A549 (cell line): Measurements from ENCODE around the gene MTFP1. TPM values are rescaled to one million over a fixed set of nuclear protein-coding genes. Genes with fewer than 3 reads are reported as not detected.

Experiments used
- ATAC-seq, 2 experiments: fragments of 200-7000 bp in 1 of 2; fragments of >200 bp in 1 of 2; cut with Nextera tagmentation in 1 of 2; cut with Tn5 transposase in 1 of 2; 3 replicates each; pipeline versions ENCODE4 v1.8.0 to v1.9.1; 2018 to 2020; ENCODE audit warnings: mild to moderate bottlenecking in 1 of 2, moderate library complexity in 1 of 2
- CTCF ChIA-PET: fragments of 300-600 bp; sonication (Branson Sonifier 250); formaldehyde crosslinking; extraction: SDS; loops from one replicate; lab custom pipeline; 2021; ENCODE audit warnings: antibody characterized with exemption, inconsistent platforms; lab: Yijun Ruan, JAX
- POLR2A ChIA-PET: fragments of 350-600 bp; formaldehyde crosslinking; extraction: SDS; loops from one replicate; lab custom pipeline; 2021; ENCODE audit warnings: antibody characterized with exemption, inconsistent platforms; lab: Yijun Ruan, JAX
- DNase-seq, 2 experiments: peaks; one replicate each; pipeline versions ENCODE4 v3.0.0 to v3.0.0-alpha.2; 2011 to 2016; ENCODE audit warnings: low read depth in 1 of 2, low spot score in 1 of 2
- FAIRE-seq: peaks from 2 replicates; lab custom pipeline; 2011; peaks lifted over from hg19 to GRCh38; lab: Jason Lieb, UNC
- H3K27ac ChIP-seq, 2 experiments: fragments of >200 bp; sonication (Bioruptor Twin); formaldehyde crosslinking; 3 replicates each; pipeline ENCODE4 v1.5.1; 2016 to 2017
- H3K4me1 ChIP-seq: fragments of >200 bp; sonication (Bioruptor Twin); formaldehyde crosslinking; 3 replicates; pipeline ENCODE4 v1.6.1; 2016
- H3K4me2 ChIP-seq: fragments of >200 bp; sonication (Bioruptor Twin); formaldehyde crosslinking; 3 replicates; pipeline ENCODE4 v1.6.1; 2016
- H3K4me3 ChIP-seq: fragments of >200 bp; sonication (Bioruptor Twin); formaldehyde crosslinking; 3 replicates; pipeline ENCODE4 v1.5.1; 2016
- H3K9me3 ChIP-seq: fragments of >200 bp; sonication (Bioruptor Twin); formaldehyde crosslinking; 3 replicates; pipeline ENCODE4 v1.6.1; 2016
- CBX8 ChIP-seq: fragments of 200-600 bp; sonication (generic); IDR thresholded peaks from 2 replicates; pipeline ENCODE4 v1.6.1; 2016
- EHMT2 ChIP-seq: fragments of 200-600 bp; sonication (generic); IDR thresholded peaks from 2 replicates; pipeline ENCODE4 v1.6.1; 2016; ENCODE audit warnings: antibody characterized with exemption, low read depth, mild to moderate bottlenecking, moderate library complexity
- ESRRA ChIP-seq: fragments of 150-350 bp; IDR thresholded peaks from 2 replicates; pipeline ENCODE4 v1.6.1; 2014; ENCODE audit warnings: mild to moderate bottlenecking, low read length, borderline replicate concordance
- FOSB ChIP-seq: fragments of 250-450 bp; sonication (Bioruptor Pico); IDR thresholded peaks from 2 replicates; pipeline ENCODE4 v1.5.0; 2020; ENCODE audit warnings: mild to moderate bottlenecking, moderate library complexity
- FOSL2 ChIP-seq, 2 experiments: fragments of 450-650 bp in 1 of 2; fragments of >200 bp in 1 of 2; sonication (Bioruptor Twin) in 1 of 2; formaldehyde crosslinking; IDR thresholded peaks; 2 replicates each; pipeline versions ENCODE4 v1.5.0 to v1.6.1; 2016 to 2020; ENCODE audit warnings: mild to moderate bottlenecking in 1 of 2, moderate library complexity in 1 of 2
- HEYL ChIP-seq: fragments of 250-450 bp; sonication (Bioruptor Pico); IDR thresholded peaks from 2 replicates; pipeline ENCODE4 v1.8.0; 2021; ENCODE audit warnings: mild to moderate bottlenecking, moderate library complexity
- HOXB5 ChIP-seq: fragments of 250-450 bp; sonication (Bioruptor Pico); IDR thresholded peaks from 2 replicates; pipeline ENCODE4 v1.5.0; 2020; ENCODE audit warnings: mild to moderate bottlenecking, moderate library complexity
- MAFK ChIP-seq: fragments of 450-650 bp; IDR thresholded peaks from 2 replicates; pipeline ENCODE4 v1.6.1; 2014; ENCODE audit not compliant: partially characterized antibody
- NR3C1 ChIP-seq: fragments of >200 bp; sonication (Bioruptor Twin); formaldehyde crosslinking; IDR thresholded peaks from 3 replicates; pipeline ENCODE4 v1.6.1; 2017
- PBX3 ChIP-seq: IDR thresholded peaks from 2 replicates; pipeline ENCODE4 v1.6.1; 2012
- POLR2A ChIP-seq: IDR thresholded peaks from 2 replicates; pipeline ENCODE4 v1.6.1; 2012; ENCODE audit warnings: mild to moderate bottlenecking, low read length
- SREBF2 ChIP-seq: fragments of 450-650 bp; IDR thresholded peaks from 2 replicates; pipeline ENCODE4 v1.6.1; 2014; ENCODE audit warnings: mild to moderate bottlenecking, moderate library complexity
- ZC3H11A ChIP-seq: fragments of 450-650 bp; IDR thresholded peaks from 2 replicates; pipeline ENCODE4 v1.6.1; 2014; ENCODE audit warnings: antibody characterized with exemption, mild to moderate bottlenecking
- ZFP36 ChIP-seq: fragments of 450-650 bp; IDR thresholded peaks from 2 replicates; pipeline ENCODE4 v1.6.1; 2014; ENCODE audit warnings: borderline replicate concordance; ENCODE audit not compliant: partially characterized antibody
- ZNF302 ChIP-seq: fragments of 250-450 bp; sonication (Bioruptor Pico); IDR thresholded peaks from 2 replicates; pipeline ENCODE4 v1.9.0; 2021; ENCODE audit warnings: inconsistent platforms, mild to moderate bottlenecking, moderate library complexity
- whole genome bisulfite sequencing: methylation state at CpG from one replicate; pipeline ENCODE4 v1.1.6; 2017; ENCODE audit errors: missing lambda C conversion rate; 5-methylcytosine and 5-hydroxymethylcytosine counted together
- polyA plus RNA-seq, 4 experiments: library from polyadenylated mRNA; depleted of rRNA in 3 of 4; stranded (reverse); fragments of >200 nt; fragmentation: RNase III in 1 of 4; extraction: RNeasy Plus Mini Kit Qiagen cat#74134 plus additional on column Dnase treatment in 1 of 4; gene quantifications; 2 replicates in 3 of 4; 3 replicates in 1 of 4; pipeline ENCODE4 v1.2.3, GENCODE V29; 2011 to 2017
- TF ChIP-seq, protein P1 (sequence below): fragments of >200 bp; sonication (Bioruptor Twin); formaldehyde crosslinking; IDR thresholded peaks from 3 replicates; pipeline ENCODE4 v1.6.1; 2016
- TF ChIP-seq, protein P2 (sequence below): IDR thresholded peaks from 2 replicates; pipeline ENCODE4 v1.6.1; 2012
- TF ChIP-seq, protein P3 (sequence below): fragments of 250-450 bp; sonication (Bioruptor Pico); IDR thresholded peaks from 2 replicates; pipeline ENCODE4 v1.5.0; 2021; ENCODE audit warnings: mild to moderate bottlenecking, moderate library complexity, borderline replicate concordance
- TF ChIP-seq, protein P4 (sequence below): IDR thresholded peaks from 2 replicates; pipeline ENCODE4 v1.6.1; 2012; ENCODE audit warnings: low read depth, borderline replicate concordance

The MTFP1 gene
- polyA plus RNA-seq, 2 of the 4 experiments (the other 2 are of a cell fraction) = 23.8 to 52.0 TPM

DNA sequence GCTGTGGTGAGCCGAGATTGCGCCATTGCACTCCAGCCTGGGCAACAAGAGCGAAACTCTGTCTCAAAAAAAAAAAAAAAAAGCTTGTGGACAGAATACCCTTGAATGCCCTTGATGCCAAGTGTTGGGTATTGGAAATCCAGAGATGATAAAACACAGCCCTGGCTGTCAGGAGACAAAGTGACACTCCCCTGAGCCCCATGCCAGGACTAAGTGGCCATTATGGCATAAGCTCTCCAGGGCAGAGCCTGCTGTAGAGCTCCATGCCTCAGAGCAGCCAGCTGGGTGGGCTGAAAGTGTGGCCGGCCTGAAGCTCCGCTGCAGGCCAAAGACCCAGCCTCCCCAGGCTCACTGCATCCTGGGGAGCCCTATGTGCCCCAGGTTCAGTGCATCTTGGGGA is 43.2 kb upstream of the MTFP1 start:
- POLR2A ChIA-PET = interaction anchor here (0.6 kb wide), 1 partner anchor 94 kb away, joined by 3 read pairs; no protein-coding TSS in a partner anchor
- Histone ChIP-seq H3K9me3 (no peaks in the 10 kb centered on the region), H3K4me3 (no peak overlapping the region), H3K4me2 (no peak overlapping the region), H3K4me1 (no peaks in the 10 kb centered on the region; the same call in 2 of the 3 replicates), H3K27ac (no peak overlapping the region)
- TF ChIP-seq FOSL2 (IDR thresholded peaks at IDR 0.05) = no peak
- no peak for TF ChIP-seq FOSL2 (CRISPR knock-in tag; IDR thresholded peaks at IDR 0.05)
- no peak for TF ChIP-seq CBX8
- TF ChIP-seq, protein P1, sequence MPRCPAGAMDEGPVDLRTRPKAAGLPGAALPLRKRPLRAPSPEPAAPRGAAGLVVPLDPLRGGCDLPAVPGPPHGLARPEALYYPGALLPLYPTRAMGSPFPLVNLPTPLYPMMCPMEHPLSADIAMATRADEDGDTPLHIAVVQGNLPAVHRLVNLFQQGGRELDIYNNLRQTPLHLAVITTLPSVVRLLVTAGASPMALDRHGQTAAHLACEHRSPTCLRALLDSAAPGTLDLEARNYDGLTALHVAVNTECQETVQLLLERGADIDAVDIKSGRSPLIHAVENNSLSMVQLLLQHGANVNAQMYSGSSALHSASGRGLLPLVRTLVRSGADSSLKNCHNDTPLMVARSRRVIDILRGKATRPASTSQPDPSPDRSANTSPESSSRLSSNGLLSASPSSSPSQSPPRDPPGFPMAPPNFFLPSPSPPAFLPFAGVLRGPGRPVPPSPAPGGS = no peak
- no peak for TF ChIP-seq POLR2A
- TF ChIP-seq EHMT2 = no peak
- TF ChIP-seq HOXB5 (CRISPR knock-in tag) = no peak
- TF ChIP-seq ZC3H11A = no peak
- TF ChIP-seq NR3C1 = no peak
- CTCF ChIA-PET = interaction anchor here (0.5 to 0.9 kb wide), 2 partner anchors 42 to 230 kb away, joined by 3 read pairs; no protein-coding TSS in a partner anchor
- 94% methylated on average over 4 of the region's 5 CpGs for WGBS
- FAIRE-seq (no peak), ATAC-seq (no peak), DNase-seq (no peak)

DNA sequence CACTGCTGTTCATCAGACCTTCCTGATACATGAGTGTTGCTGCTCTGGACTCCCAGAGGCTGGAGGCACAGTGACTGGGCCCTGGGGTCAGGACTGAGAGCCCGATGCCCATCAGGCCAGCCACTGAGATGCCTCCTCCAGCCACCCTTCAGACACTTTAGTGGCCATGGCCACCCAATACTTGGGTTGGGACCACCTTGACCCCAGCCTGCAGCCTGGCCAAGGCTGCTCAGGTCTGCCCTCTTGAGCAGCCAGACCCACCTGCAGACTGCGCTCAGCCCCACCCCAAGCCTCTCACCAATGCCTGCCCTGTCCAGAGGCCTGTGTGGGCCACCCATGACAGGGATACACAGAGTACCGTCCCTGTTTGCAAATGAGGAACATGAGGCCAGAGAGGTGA is 42.5 kb upstream of the MTFP1 start:
- no peak for FAIRE-seq

DNA sequence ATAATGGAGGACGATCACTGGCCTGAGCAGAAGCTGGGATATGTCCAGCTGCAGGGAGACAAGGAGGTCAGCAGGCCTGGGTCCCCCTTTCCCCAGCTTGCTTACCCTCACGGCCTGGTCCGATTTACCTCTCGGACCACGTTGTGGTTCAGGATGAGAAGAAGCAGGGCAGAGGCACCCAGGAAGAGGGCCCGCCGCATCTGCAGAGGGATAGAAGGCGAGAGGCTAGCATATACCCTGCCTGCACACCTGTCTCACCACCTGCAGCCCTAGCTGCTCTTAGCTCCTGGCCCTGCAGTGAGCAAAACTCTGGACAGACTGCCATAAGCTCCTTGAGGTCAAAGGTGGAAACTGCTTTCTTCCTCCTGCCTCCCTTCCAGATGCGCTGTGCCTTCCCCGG is 39.6 kb upstream of the MTFP1 start:
- ATAC-seq = no peak
- peak overlapping the region; percentile 96 to 100; a peak in 4 of 6 replicates for H3K27ac ChIP-seq
- CTCF ChIA-PET = interaction anchor here (0.6 to 2.2 kb wide), 7 partner anchors 10 to 278 kb away, joined by 3 to 13 read pairs (median 3); no protein-coding TSS in a partner anchor
- TF ChIP-seq, protein P2, sequence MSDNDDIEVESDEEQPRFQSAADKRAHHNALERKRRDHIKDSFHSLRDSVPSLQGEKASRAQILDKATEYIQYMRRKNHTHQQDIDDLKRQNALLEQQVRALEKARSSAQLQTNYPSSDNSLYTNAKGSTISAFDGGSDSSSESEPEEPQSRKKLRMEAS = no peak
- no peak for TF ChIP-seq MAFK
- TF ChIP-seq HEYL (CRISPR knock-in tag) = no peak
- TF ChIP-seq ZFP36 = no peak
- TF ChIP-seq ZC3H11A = no peak
- TF ChIP-seq FOSB (CRISPR knock-in tag) = no peak
- no peak for TF ChIP-seq ZNF302 (CRISPR knock-in tag)
- no peak for TF ChIP-seq ESRRA
- TF ChIP-seq, all 56 proteins: peak for 0
- POLR2A ChIA-PET = interaction anchor here (0.7 kb wide), 1 partner anchor 150 kb away, joined by 4 read pairs; no protein-coding TSS in a partner anchor
- Histone ChIP-seq H3K4me3 (peak overlapping the region; percentile 70), H3K4me1 (no peaks in the 10 kb centered on the region; the same call in 2 of the 3 replicates), H3K4me2 (peak overlapping the region; percentile 92), H3K9me3 (peaks cover 9% of the 10 kb centered on the region; the same call in 2 of the 3 replicates)
- WGBS = 94% methylated on average over 8 of the region's 10 CpGs
- DNase-seq = no peak
- no peak for FAIRE-seq

More for the DNA sequence above, 42.5 kb upstream of the MTFP1 start:
- no CpG with 5 or more reads among the region's 3 CpGs for WGBS
- Histone ChIP-seq H3K4me3 (no peak overlapping the region), H3K9me3 (no peaks in the 10 kb centered on the region), H3K4me1 (no peaks in the 10 kb centered on the region; the same call in 2 of the 3 replicates), H3K4me2 (no peak overlapping the region), H3K27ac (no peak overlapping the region)
- ChIA-PET CTCF (interaction anchor here (0.9 kb wide), 1 partner anchor 41 kb away, joined by 3 read pairs; no protein-coding TSS in a partner anchor), POLR2A (no interaction called here)
- no peak for DNase-seq
- no peak for ATAC-seq
- TF ChIP-seq, protein P3, sequence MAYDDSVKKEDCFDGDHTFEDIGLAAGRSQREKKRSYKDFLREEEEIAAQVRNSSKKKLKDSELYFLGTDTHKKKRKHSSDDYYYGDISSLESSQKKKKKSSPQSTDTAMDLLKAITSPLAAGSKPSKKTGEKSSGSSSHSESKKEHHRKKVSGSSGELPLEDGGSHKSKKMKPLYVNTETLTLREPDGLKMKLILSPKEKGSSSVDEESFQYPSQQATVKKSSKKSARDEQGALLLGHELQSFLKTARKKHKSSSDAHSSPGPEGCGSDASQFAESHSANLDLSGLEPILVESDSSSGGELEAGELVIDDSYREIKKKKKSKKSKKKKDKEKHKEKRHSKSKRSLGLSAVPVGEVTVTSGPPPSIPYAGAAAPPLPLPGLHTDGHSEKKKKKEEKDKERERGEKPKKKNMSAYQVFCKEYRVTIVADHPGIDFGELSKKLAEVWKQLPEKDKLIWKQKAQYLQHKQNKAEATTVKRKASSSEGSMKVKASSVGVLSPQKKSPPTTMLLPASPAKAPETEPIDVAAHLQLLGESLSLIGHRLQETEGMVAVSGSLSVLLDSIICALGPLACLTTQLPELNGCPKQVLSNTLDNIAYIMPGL = no peak
- TF ChIP-seq, protein P4, sequence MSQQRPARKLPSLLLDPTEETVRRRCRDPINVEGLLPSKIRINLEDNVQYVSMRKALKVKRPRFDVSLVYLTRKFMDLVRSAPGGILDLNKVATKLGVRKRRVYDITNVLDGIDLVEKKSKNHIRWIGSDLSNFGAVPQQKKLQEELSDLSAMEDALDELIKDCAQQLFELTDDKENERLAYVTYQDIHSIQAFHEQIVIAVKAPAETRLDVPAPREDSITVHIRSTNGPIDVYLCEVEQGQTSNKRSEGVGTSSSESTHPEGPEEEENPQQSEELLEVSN = no peak
- no peak for TF ChIP-seq PBX3
- TF ChIP-seq SREBF2 = no peak
